KOPT-K1 (cell line): ENCODE data around the gene EXOSC9.

Source experiments
- H3K27ac ChIP-seq: fragments of 200-600 bp; sonication (generic); 2 replicates; pipeline ENCODE4 v1.5.1; 2016; ENCODE audit warnings: antibody characterized with exemption, mild to moderate bottlenecking, low read depth, low read length; ENCODE audit not compliant: poor library complexity, severe bottlenecking
- H3K36me3 ChIP-seq: fragments of 200-600 bp; sonication (generic); 2 replicates; pipeline ENCODE4 v1.5.1; 2017; ENCODE audit warnings: antibody characterized with exemption, mild to moderate bottlenecking, low read length, moderate library complexity; ENCODE audit not compliant: insufficient read depth
- H3K9me3 ChIP-seq: fragments of 200-600 bp; sonication (generic); 2 replicates; pipeline ENCODE4 v1.5.1; 2017; ENCODE audit warnings: antibody characterized with exemption, low read length, mild to moderate bottlenecking; ENCODE audit not compliant: insufficient read depth, poor library complexity, severe bottlenecking

The EXOSC9 gene

DNA sequence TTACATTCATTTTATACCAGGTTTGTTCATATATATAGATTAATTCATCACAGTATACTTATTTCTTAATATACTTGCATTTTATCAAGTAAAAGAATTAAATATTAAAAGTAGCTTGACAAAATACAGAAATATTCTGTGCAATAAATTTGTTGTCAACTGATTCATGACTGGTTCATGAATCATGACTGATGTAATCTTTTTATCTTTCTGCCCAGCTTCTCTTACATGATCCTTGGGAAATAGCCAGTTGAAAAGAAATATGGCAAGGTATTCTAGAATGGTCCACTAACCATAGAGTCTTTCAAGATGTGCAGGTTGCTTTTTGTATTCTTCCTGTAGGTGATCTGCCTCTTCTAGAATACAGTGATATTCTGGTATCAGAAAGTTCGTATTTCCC lies 26.7 kb downstream of the EXOSC9 start:
- H3K36me3 ChIP-seq = peaks cover 38% of the 10 kb centered on the region
- H3K9me3 ChIP-seq = no peaks in the 10 kb centered on the region
- H3K27ac ChIP-seq = no peak overlapping the region

- Histone ChIP-seq H3K9me3 (no peaks in the 10 kb centered on the region), H3K36me3 (peaks cover 41% of the 10 kb centered on the region), H3K27ac (no peak overlapping the region)
Observed at GRCh38 chr4:121829511-121829910, 28.4 kb downstream of the EXOSC9 start.

DNA sequence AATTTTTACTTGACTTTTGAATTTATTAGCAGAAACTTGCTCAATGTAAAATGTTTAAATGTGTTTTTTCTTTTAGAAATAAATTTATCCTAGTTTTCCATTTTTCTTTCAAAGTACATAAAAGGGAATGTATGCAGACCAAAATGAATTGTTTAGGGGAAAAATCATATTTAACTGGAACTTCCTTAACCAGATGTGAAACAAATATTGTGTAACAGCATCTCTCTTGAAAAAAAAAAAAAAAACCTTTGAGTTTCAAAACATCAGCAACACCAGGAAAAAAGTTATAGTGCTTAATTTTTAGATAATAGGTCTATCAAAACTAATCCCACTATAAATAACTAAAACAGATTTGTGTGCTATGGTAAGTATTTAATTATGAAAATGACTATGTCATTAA lies 37.0 kb downstream of the EXOSC9 start:
- H3K9me3 ChIP-seq = peaks cover 5% of the 10 kb centered on the region
- peaks cover 51% of the 10 kb centered on the region for H3K36me3 ChIP-seq
- no peak overlapping the region for H3K27ac ChIP-seq

GRCh38 chr4:121842862-121843261 lies 41.7 kb downstream of the EXOSC9 start:
- no peak overlapping the region for H3K27ac ChIP-seq
- H3K36me3 ChIP-seq = peaks cover 68% of the 10 kb centered on the region
- H3K9me3 ChIP-seq = peaks cover 5% of the 10 kb centered on the region

- H3K36me3 ChIP-seq = peaks cover 47% of the 10 kb centered on the region
- no peaks in the 10 kb centered on the region for H3K9me3 ChIP-seq
- no peak overlapping the region for H3K27ac ChIP-seq
Observed at GRCh38 chr4:121846662-121847061, 45.5 kb downstream of the EXOSC9 start.

DNA sequence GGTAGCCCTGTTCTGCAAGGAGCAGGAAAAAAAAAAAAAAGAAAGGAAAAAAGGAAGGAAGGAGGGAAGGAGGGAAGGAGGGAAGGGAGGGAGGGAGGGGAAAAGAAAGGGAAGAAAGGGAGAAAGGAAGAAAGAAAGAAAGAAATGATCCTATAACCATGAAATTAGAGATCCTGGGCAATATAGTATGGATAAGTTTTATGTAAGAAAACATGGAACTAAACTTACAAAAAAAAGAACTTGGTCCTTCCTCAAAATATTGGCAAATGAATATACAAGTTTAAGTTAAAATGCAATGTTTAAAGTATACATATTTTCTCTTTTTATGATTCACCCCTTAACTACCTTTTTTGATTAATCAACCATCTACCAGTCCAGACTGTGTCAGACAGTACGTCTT lies 50.2 kb downstream of the EXOSC9 start:
- H3K9me3 ChIP-seq = no peaks in the 10 kb centered on the region
- peaks cover 23% of the 10 kb centered on the region for H3K36me3 ChIP-seq
- H3K27ac ChIP-seq = no peak overlapping the region

- Histone ChIP-seq H3K36me3 (peaks cover 45% of the 10 kb centered on the region), H3K27ac (no peak overlapping the region), H3K9me3 (no peaks in the 10 kb centered on the region)
Observed at GRCh38 chr4:121860121-121860520, 59.0 kb downstream of the EXOSC9 start.

DNA sequence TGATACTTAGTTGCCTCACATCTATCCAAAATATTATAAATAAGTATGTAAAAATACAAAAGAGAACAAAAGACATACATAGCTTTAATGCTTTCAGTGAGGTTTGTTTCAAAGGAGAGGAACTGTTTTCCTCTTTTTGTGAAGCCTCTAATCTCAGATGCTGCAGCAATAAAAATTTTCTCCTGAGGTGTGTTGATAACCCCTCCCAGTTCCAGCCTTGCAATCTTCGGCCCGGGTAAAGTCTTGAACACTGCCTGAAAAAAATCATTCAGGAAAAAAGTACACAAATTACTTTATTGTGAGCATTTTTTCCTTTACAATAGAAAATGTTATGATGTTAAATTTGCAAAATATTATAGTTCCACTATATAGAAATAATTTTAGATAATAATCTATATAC lies 60.3 kb downstream of the EXOSC9 start:
- H3K36me3 ChIP-seq = peaks cover 53% of the 10 kb centered on the region
- H3K27ac ChIP-seq = no peak overlapping the region
- no peaks in the 10 kb centered on the region for H3K9me3 ChIP-seq

GRCh38 chr4:121863799-121864198 lies 62.7 kb downstream of the EXOSC9 start:
- H3K9me3 ChIP-seq = no peaks in the 10 kb centered on the region
- H3K36me3 ChIP-seq = peaks cover 58% of the 10 kb centered on the region
- no peak overlapping the region for H3K27ac ChIP-seq
